Measurements from ENCODE around the gene RYR3.

DNA sequence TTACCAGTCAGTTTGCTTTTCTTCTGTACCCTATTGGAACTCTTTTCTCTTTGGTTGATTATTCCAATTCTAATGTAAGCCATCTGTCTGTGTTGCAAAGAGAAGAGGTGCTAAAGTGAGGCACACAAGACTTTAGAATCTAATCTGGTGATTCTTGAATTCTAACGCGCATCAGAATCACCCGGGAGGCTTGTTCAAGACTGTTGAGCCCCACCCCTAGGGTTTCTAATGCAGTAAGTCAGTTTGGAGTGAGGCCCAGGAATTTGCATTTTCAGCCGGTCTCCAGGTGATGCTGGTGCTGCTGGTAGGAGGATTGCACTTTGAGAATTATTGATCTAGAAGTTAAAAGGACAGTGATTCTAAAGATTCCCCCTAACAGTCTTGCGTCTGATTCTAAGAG lies 472.2 kb downstream of the RYR3 start:
- TF ChIP-seq, protein P1, sequence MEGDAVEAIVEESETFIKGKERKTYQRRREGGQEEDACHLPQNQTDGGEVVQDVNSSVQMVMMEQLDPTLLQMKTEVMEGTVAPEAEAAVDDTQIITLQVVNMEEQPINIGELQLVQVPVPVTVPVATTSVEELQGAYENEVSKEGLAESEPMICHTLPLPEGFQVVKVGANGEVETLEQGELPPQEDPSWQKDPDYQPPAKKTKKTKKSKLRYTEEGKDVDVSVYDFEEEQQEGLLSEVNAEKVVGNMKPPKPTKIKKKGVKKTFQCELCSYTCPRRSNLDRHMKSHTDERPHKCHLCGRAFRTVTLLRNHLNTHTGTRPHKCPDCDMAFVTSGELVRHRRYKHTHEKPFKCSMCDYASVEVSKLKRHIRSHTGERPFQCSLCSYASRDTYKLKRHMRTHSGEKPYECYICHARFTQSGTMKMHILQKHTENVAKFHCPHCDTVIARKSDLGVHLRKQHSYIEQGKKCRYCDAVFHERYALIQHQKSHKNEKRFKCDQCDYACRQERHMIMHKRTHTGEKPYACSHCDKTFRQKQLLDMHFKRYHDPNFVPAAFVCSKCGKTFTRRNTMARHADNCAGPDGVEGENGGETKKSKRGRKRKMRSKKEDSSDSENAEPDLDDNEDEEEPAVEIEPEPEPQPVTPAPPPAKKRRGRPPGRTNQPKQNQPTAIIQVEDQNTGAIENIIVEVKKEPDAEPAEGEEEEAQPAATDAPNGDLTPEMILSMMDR (IDR thresholded peaks at IDR 0.05), result no peak
- no peak for TF ChIP-seq EZH2 (IDR thresholded peaks at IDR 0.05; ENCODE audit: borderline replicate concordance, insufficient read depth, low read depth, low read length, poor library complexity, severe bottlenecking)
